Endothelial cell of umbilical vein (primary cell): Measurements from ENCODE around the gene CDC42BPB. TPM values are rescaled to one million over a fixed set of nuclear protein-coding genes. Genes with fewer than 3 reads are reported as not detected.

Source experiments
- BruUV-seq: library from RNA; stranded (reverse); fragments of 400-500 nt; replicated peaks from 2 replicates; lab custom pipeline; 2021; lab: Mats Ljungman, UMichigan
- CTCF ChIA-PET: fragments of 300-600, 350-600 bp; sonication (Branson Sonifier 250); formaldehyde crosslinking; loops from one replicate; lab custom pipeline; 2021; ENCODE audit warnings: antibody characterized with exemption, inconsistent platforms; lab: Charles Lee
- POLR2A ChIA-PET: fragments of 300-600, 350-600 bp; sonication (Branson Sonifier 250); formaldehyde crosslinking; loops from one replicate; lab custom pipeline; 2021; ENCODE audit warnings: antibody characterized with exemption, inconsistent platforms; lab: Charles Lee
- DNase-seq: peaks from one replicate; pipeline ENCODE4 v3.0.0-alpha.2; 2011; ENCODE audit warnings: low read depth, low spot score
- FAIRE-seq: peaks from 2 replicates; lab custom pipeline; 2011; peaks lifted over from hg19 to GRCh38; lab: Jason Lieb, UNC
- H2AFZ ChIP-seq: 2 replicates; pipeline ENCODE4 v1.6.0; 2012; ENCODE audit warnings: low read depth, low read length, control low read depth, inconsistent platforms
- H3K27ac ChIP-seq: 2 replicates; pipeline ENCODE4 v1.5.1; 2011; ENCODE audit warnings: low read depth, mild to moderate bottlenecking, control low read depth, low read length, moderate library complexity; ENCODE audit not compliant: insufficient read depth
- H3K27me3 ChIP-seq, 2 experiments: 2 replicates each; pipeline versions ENCODE4 v1.6.0 to v1.6.1; 2011; ENCODE audit warnings: low read length in 2 of 2, mixed read lengths in 1 of 2; ENCODE audit not compliant: control insufficient read depth in 2 of 2, insufficient read depth in 2 of 2
- H3K36me3 ChIP-seq, 2 experiments: 2 replicates in 1 of 2; 3 replicates in 1 of 2; pipeline ENCODE4 v1.5.1; 2011; ENCODE audit warnings: low read length in 2 of 2, mild to moderate bottlenecking in 1 of 2, moderate library complexity in 1 of 2; ENCODE audit not compliant: control insufficient read depth in 2 of 2, insufficient read depth in 2 of 2; ENCODE audit errors: extremely low read depth in 1 of 2
- H3K4me1 ChIP-seq: 3 replicates; pipeline ENCODE4 v1.5.1; 2011; ENCODE audit warnings: mild to moderate bottlenecking, low read length; ENCODE audit not compliant: control insufficient read depth, insufficient read depth; ENCODE audit errors: extremely low read depth
- H3K4me2 ChIP-seq: 2 replicates; pipeline ENCODE4 v1.6.1; 2011; ENCODE audit warnings: low read length, control low read depth, mixed read lengths; ENCODE audit not compliant: insufficient read depth
- H3K4me3 ChIP-seq, 3 experiments: fragments of 200-600 bp in 1 of 3; sonication (generic), shearing (Covaris generic) in 1 of 3; replicated peaks in 1 of 3; 2 replicates each; pipeline ENCODE4 v1.5.1; 2011 to 2016; ENCODE audit warnings: control low read depth in 3 of 3, low read length in 3 of 3, mild to moderate bottlenecking in 2 of 3, inconsistent platforms in 1 of 3, low read depth in 1 of 3, moderate library complexity in 1 of 3; ENCODE audit not compliant: insufficient read depth in 1 of 3
- H3K79me2 ChIP-seq: 2 replicates; pipeline ENCODE4 v1.6.0; 2012; ENCODE audit warnings: low read length, inconsistent platforms; ENCODE audit not compliant: control insufficient read depth, insufficient read depth
- H3K9ac ChIP-seq: replicated peaks from 2 replicates; pipeline ENCODE3; 2011; ENCODE audit warnings: low read length, control low read depth; ENCODE audit not compliant: insufficient read depth; ENCODE audit errors: extremely low read depth
- H3K9me1 ChIP-seq: replicated peaks from 3 replicates; pipeline ENCODE4 v1.6.0; 2011; ENCODE audit warnings: mild to moderate bottlenecking, low read length; ENCODE audit not compliant: control insufficient read depth, insufficient read depth; ENCODE audit errors: extremely low read depth
- H3K9me3 ChIP-seq: replicated peaks from 2 replicates; pipeline ENCODE4 v1.5.1; 2012; ENCODE audit warnings: low read length, inconsistent platforms; ENCODE audit not compliant: control insufficient read depth, insufficient read depth
- H4K20me1 ChIP-seq: replicated peaks from 2 replicates; pipeline ENCODE3; 2011; ENCODE audit warnings: mild to moderate bottlenecking, low read length; ENCODE audit not compliant: control insufficient read depth, insufficient read depth; ENCODE audit errors: extremely low read depth
- CTCF ChIP-seq, 2 donors: IDR thresholded peaks; 1 replicate in 1 of 2; 2 replicates in 1 of 2; pipeline ENCODE4 v1.5.1; 2011; ENCODE audit warnings: low read length in 2 of 2, mild to moderate bottlenecking in 2 of 2, moderate library complexity in 2 of 2, control low read depth in 1 of 2, inconsistent platforms in 1 of 2, low read depth in 1 of 2; ENCODE audit not compliant: insufficient read depth in 1 of 2; ENCODE audit errors: extremely low read depth in 1 of 2
- EZH2 ChIP-seq: IDR thresholded peaks from 2 replicates; pipeline ENCODE4 v1.6.1; 2012; ENCODE audit warnings: borderline replicate concordance, low read depth, mild to moderate bottlenecking, moderate library complexity, low read length, inconsistent platforms; ENCODE audit not compliant: severe bottlenecking
- FOS ChIP-seq: IDR thresholded peaks from 2 replicates; pipeline ENCODE4 v1.6.1; 2011; ENCODE audit warnings: mild to moderate bottlenecking, low read length, moderate library complexity, borderline replicate concordance; ENCODE audit not compliant: insufficient read depth
- GATA2 ChIP-seq: IDR thresholded peaks from 2 replicates; pipeline ENCODE4 v1.7.0; 2011; ENCODE audit warnings: low read depth, mild to moderate bottlenecking, moderate library complexity, mixed read lengths, low read length; ENCODE audit not compliant: insufficient read length, insufficient read depth
- JUN ChIP-seq: IDR thresholded peaks from 2 replicates; pipeline ENCODE4 v1.6.1; 2011; ENCODE audit warnings: borderline replicate concordance, low read depth; ENCODE audit not compliant: insufficient read length, insufficient read depth
- MYC ChIP-seq: IDR thresholded peaks from one replicate; pipeline ENCODE4 v1.6.1; 2011; ENCODE audit warnings: mild to moderate bottlenecking, low read depth, low read length
- POLR2A ChIP-seq: IDR thresholded peaks from 2 replicates; pipeline ENCODE4 v1.6.1; 2012; ENCODE audit warnings: low read depth, mild to moderate bottlenecking, control low read depth, low read length
- POLR2AphosphoS5 ChIP-seq: IDR thresholded peaks from 2 replicates; pipeline ENCODE4 v1.6.1; 2012; ENCODE audit warnings: low read depth, mild to moderate bottlenecking, control low read depth, low read length, moderate library complexity; ENCODE audit not compliant: insufficient read depth
- dilution Hi-C: fragments of 300-500 bp; cut with MboI; formaldehyde crosslinking; loops from one replicate; pipeline ENCODE4 v1.15.0; 2019; ENCODE audit warnings: low sequenced_read_pairs; ENCODE audit not compliant: extremely low pct_ligation_motif_present
- intact Hi-C: fragments of 100-400 bp; cut with micrococcal nuclease; formaldehyde crosslinking; loops from one replicate; pipeline ENCODE4 v1.10.0; 2022
- polyA plus RNA-seq, 4 experiments: library from polyadenylated mRNA; depleted of rRNA in 3 of 4; stranded (reverse) in 3 of 4; unstranded in 1 of 4; fragments of >200 nt; gene quantifications; 2 replicates each; pipeline versions ENCODE4 v1.2.1 to v1.2.3, GENCODE V29; 2011 to 2012; ENCODE audit warnings: missing spikeins in 1 of 4
- total RNA-seq: library from RNA; stranded (reverse); gene quantifications from 2 replicates; pipeline ENCODE4 v1.2.3, GENCODE V29; 2021
- TF ChIP-seq, protein P1 (sequence below): IDR thresholded peaks from 2 replicates; pipeline ENCODE4 v1.6.1; 2011; ENCODE audit not compliant: insufficient read depth, insufficient read length

The CDC42BPB gene
- total and polyA plus RNA-seq, 2 donors (not counting 3 experiments of a cell fraction or from before 2014, with no cell fraction given), result 82.6 to 131 TPM

DNA sequence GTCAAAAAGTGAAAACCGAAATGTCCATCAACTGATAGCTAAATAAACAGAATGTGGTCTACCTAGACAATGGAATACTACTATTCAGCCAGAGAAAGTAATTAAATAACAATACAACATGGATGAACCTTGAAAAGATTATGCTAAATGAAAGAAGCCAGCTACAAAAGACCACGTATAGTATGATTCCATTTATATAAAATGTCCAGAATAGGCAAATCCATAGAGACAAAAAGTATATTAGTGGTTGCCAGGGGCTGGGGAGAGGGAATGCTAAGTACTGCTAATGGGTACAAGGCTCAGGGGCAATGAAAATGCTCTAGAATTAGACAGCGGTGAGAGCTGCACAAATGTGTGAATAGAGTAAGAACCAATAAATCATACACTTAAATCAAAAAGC is 29.9 kb downstream of the CDC42BPB start:
- Histone ChIP-seq H3K36me3 (no peaks in the 10 kb centered on the region), H3K27ac (no peak overlapping the region), H3K9me3 (no peaks in the 10 kb centered on the region), H2AFZ (no peak overlapping the region), H3K27me3 (no peaks in the 10 kb centered on the region), H3K9ac (no peak overlapping the region), H3K9me1 (no peaks in the 10 kb centered on the region), H3K4me3 (no peak overlapping the region), H3K79me2 (peaks cover 86% of the 10 kb centered on the region), H4K20me1 (peaks cover 2% of the 10 kb centered on the region), H3K4me2 (no peak overlapping the region), H3K4me1 (peaks cover 30% of the 10 kb centered on the region)
- ChIA-PET POLR2A (no interaction called here), CTCF (no interaction called here)
- BruUV-seq, result no TSS peak
- FAIRE-seq, result no peak
- dilution Hi-C loops (no loop called here), intact Hi-C loops (no loop called here)
- no peak for TF ChIP-seq CTCF (IDR thresholded peaks at IDR 0.05; ENCODE audit: extremely low read depth in 1 of 2, insufficient read depth in 1 of 2, low read depth in 1 of 2, low read length in 2 of 2)
- no peak for TF ChIP-seq EZH2
- TF ChIP-seq JUN, result no peak
- TF ChIP-seq POLR2AphosphoS5, result no peak
- no peak for TF ChIP-seq GATA2
- no peak for DNase-seq

- intact Hi-C loops, result no loop called here
- ChIA-PET CTCF (no interaction called here), POLR2A (no interaction called here)
- Histone ChIP-seq H3K27ac (no peak overlapping the region), H3K4me1 (peaks cover 34% of the 10 kb centered on the region), H4K20me1 (peaks cover 2% of the 10 kb centered on the region), H2AFZ (no peak overlapping the region), H3K27me3 (no peaks in the 10 kb centered on the region), H3K9me3 (no peaks in the 10 kb centered on the region), H3K4me2 (no peak overlapping the region), H3K36me3 (no peaks in the 10 kb centered on the region), H3K79me2 (peaks cover 86% of the 10 kb centered on the region), H3K4me3 (no peak overlapping the region), H3K9me1 (no peaks in the 10 kb centered on the region), H3K9ac (no peak overlapping the region)
- dilution Hi-C loops, result no loop called here
- no peak for FAIRE-seq
- TF ChIP-seq EZH2 (no peak), POLR2A (no peak), FOS (no peak), MYC (no peak), GATA2 (no peak), JUN (no peak), POLR2AphosphoS5 (no peak), CTCF (IDR thresholded peaks at IDR 0.05; ENCODE audit: extremely low read depth in 1 of 2, insufficient read depth in 1 of 2, low read depth in 1 of 2, low read length in 2 of 2) (no peak)
- TF ChIP-seq, protein P1, sequence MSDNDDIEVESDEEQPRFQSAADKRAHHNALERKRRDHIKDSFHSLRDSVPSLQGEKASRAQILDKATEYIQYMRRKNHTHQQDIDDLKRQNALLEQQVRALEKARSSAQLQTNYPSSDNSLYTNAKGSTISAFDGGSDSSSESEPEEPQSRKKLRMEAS, result no peak
- BruUV-seq, result no TSS peak
- no peak for DNase-seq
These were observed 30.4 kb downstream of the CDC42BPB start for GRCh38 chr14:103026988-103027387.
